ENCODE results near the gene RNU6-9. TPM values are rescaled to one million over a fixed set of nuclear protein-coding genes. Genes with fewer than 3 reads are reported as not detected.

RNU6-9 gene
- total and polyA plus RNA-seq, 2 donors (not counting 1 experiment from before 2014, with no cell fraction given), result not detected

DNA sequence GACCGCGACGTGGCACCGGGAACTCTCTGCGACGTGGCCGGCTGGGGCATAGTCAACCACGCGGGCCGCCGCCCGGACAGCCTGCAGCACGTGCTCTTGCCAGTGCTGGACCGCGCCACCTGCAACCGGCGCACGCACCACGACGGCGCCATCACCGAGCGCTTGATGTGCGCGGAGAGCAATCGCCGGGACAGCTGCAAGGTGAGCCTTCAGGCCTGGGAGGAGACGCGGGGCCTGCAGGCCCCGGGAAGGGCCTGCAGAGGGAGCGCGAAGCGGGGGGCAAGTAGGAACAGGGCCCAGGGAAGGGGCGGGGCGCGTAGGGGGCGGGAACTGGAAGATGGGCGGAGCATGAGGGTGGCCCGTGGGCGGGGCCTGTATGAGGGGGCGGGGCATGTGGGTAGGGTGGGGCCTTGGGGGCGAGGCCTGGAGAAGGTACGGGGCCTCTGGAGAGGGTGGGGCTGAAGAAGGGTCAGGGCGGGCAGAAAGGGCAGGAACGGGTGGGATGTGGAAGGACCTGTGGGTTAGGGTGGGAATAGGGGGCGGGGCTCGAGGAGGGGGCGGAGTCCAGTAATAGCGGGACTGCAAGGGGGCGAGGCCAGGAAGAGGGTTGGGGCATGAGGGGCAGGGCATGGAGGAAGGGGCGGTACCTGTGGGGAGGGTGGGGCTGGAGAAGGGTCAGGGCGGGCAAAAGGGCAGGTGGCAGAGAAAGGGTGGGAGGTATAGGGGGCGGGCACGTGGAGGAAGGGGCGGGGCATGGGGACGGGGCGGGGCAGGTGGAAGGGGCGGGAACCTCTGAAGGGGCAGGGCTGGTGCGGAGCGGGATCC lies 31.3 kb upstream of the RNU6-9 start:
- intact Hi-C loops (cut with micrococcal nuclease), result loop anchor here (2.0 kb wide), 2 partner anchors 31 to 121 kb away; partner anchors contain the start of genes MED16 and RNU6-9
- peaks cover 19% of the 10 kb centered on the region for H3K4me1 Mint-ChIP-seq
- Histone ChIP-seq H3K27me3 (replicated peaks in 1 of 4; ENCODE audit: control extremely low read depth in 1 of 4, control insufficient read depth in 3 of 4, insufficient read depth in 4 of 4, low read length in 3 of 4) (peaks cover 0 to 38% (median 8%) of the 10 kb centered on the region in 4 experiments), H3K27ac (ENCODE audit: low read length in 2 of 2) (no peak overlapping the region), H3K79me2 (ENCODE audit: control insufficient read depth, insufficient read depth, low read length) (no peaks in the 10 kb centered on the region), H3K9me3 (ENCODE audit: control extremely low read depth in 1 of 3, control insufficient read depth in 2 of 3, insufficient read depth in 1 of 3, low read length in 2 of 3) (peaks cover 0 to 40% (median 0%) of the 10 kb centered on the region in 3 donors), H3K9ac (ENCODE audit: low read length) (no peak overlapping the region), H3K4me3 (ENCODE audit: control extremely low read depth in 1 of 5, extremely low read depth in 1 of 5, insufficient read depth in 1 of 5, low read depth in 2 of 5, low read length in 4 of 5) (no peak overlapping the region), H2AFZ (ENCODE audit: insufficient read depth, low read depth, low read length, poor library complexity, severe bottlenecking) (no peak overlapping the region), H3K36me3 (replicated peaks in 1 of 2; ENCODE audit: control extremely low read depth in 1 of 2, control insufficient read depth in 1 of 2, extremely low read depth in 1 of 2, insufficient read depth in 2 of 2, low read length in 1 of 2) (no peaks in the 10 kb centered on the region), H4K20me1 (ENCODE audit: control insufficient read depth, insufficient read depth, low read length, poor library complexity, severe bottlenecking) (no peaks in the 10 kb centered on the region), H3K4me1 (ENCODE audit: control insufficient read depth in 2 of 2, insufficient read depth in 2 of 2, low read length in 2 of 2) (peaks cover 29 to 51% of the 10 kb centered on the region in 2 donors), H3K4me2 (replicated peaks; ENCODE audit: low read depth, low read length, poor library complexity, severe bottlenecking) (peak overlapping the region; percentile 77)
- peak overlapping the region; percentile 16 for H3K4me3 Mint-ChIP-seq
- peaks cover 7% of the 10 kb centered on the region for H3K27me3 Mint-ChIP-seq
- TF ChIP-seq, protein P1, sequence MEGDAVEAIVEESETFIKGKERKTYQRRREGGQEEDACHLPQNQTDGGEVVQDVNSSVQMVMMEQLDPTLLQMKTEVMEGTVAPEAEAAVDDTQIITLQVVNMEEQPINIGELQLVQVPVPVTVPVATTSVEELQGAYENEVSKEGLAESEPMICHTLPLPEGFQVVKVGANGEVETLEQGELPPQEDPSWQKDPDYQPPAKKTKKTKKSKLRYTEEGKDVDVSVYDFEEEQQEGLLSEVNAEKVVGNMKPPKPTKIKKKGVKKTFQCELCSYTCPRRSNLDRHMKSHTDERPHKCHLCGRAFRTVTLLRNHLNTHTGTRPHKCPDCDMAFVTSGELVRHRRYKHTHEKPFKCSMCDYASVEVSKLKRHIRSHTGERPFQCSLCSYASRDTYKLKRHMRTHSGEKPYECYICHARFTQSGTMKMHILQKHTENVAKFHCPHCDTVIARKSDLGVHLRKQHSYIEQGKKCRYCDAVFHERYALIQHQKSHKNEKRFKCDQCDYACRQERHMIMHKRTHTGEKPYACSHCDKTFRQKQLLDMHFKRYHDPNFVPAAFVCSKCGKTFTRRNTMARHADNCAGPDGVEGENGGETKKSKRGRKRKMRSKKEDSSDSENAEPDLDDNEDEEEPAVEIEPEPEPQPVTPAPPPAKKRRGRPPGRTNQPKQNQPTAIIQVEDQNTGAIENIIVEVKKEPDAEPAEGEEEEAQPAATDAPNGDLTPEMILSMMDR (IDR thresholded peaks at IDR 0.05), result no peak
- no peak for TF ChIP-seq EZH2 (IDR thresholded peaks at IDR 0.05; ENCODE audit: borderline replicate concordance, insufficient read depth, low read depth, low read length, poor library complexity, severe bottlenecking)
- CTCF ChIA-PET, result interaction anchor here (1.0 to 3.0 kb wide), 5 partner anchors 17 to 122 kb away, joined by 3 to 67 read pairs (median 30); partner anchors contain the start of genes MED16, RNU6-9 and WDR18
- no peaks in the 10 kb centered on the region for H3K9me3 Mint-ChIP-seq (ENCODE audit: insufficient read depth)
- POLR2A ChIA-PET, result interaction anchor here (1.1 to 3.1 kb wide), 3 partner anchors 31 to 58 kb away, joined by 5 to 23 read pairs (median 15); partner anchors contain the start of genes MED16 and RNU6-9
- no peak overlapping the region for H3K27ac Mint-ChIP-seq
- peak; percentile 65 for DNase-seq
- 29% methylated on average over 43 of the region's 60 CpGs for WGBS (ENCODE audit: insufficient coverage)
- ATAC-seq (ENCODE audit: low read depth), result peak; percentile 20

Measured in B cell (primary cell).